Liver (tissue), 9 donors: ENCODE measurements around the gene FZD7. TPM values are rescaled to one million over a fixed set of nuclear protein-coding genes. Genes with fewer than 3 reads are reported as not detected.

Experiments used
- DNase-seq: peaks from one replicate; pipeline ENCODE4 v3.0.0-alpha.2; 2017; ENCODE audit warnings: low spot score
- H3K27ac ChIP-seq, 2 donors: one replicate each; pipeline ENCODE4 v1.7.0; 2013; ENCODE audit warnings: inconsistent platforms in 2 of 2, low read length in 2 of 2, control low read depth in 1 of 2, low read depth in 1 of 2, mild to moderate bottlenecking in 1 of 2
- H3K27me3 ChIP-seq, 4 donors: one replicate each; pipeline versions ENCODE4 v1.6.1 to v1.7.0; 2013; ENCODE audit warnings: low read length in 3 of 4, inconsistent platforms in 1 of 4, mild to moderate bottlenecking in 1 of 4, moderate library complexity in 1 of 4; ENCODE audit not compliant: control insufficient read depth in 4 of 4, insufficient read depth in 4 of 4
- H3K36me3 ChIP-seq, 4 donors: one replicate each; pipeline versions ENCODE4 v1.6.1 to v1.7.0; 2013; ENCODE audit warnings: low read length in 3 of 4, mild to moderate bottlenecking in 3 of 4, low read depth in 1 of 4, moderate library complexity in 1 of 4; ENCODE audit not compliant: control insufficient read depth in 4 of 4, insufficient read depth in 3 of 4
- H3K4me1 ChIP-seq, 4 donors: one replicate each; pipeline versions ENCODE4 v1.6.1 to v1.7.0; 2013; ENCODE audit warnings: low read length in 3 of 4, mild to moderate bottlenecking in 3 of 4, moderate library complexity in 1 of 4; ENCODE audit not compliant: control insufficient read depth in 4 of 4, insufficient read depth in 4 of 4
- H3K4me3 ChIP-seq, 3 donors: one replicate each; pipeline versions ENCODE4 v1.6.1 to v1.7.0; 2013; ENCODE audit warnings: low read length in 3 of 3, control low read depth in 1 of 3, low read depth in 1 of 3, mild to moderate bottlenecking in 1 of 3
- H3K9ac ChIP-seq, 2 donors: one replicate each; pipeline ENCODE4 v1.7.0; 2013; ENCODE audit warnings: low read length in 2 of 2, mild to moderate bottlenecking in 2 of 2, moderate library complexity in 2 of 2, control low read depth in 1 of 2, low read depth in 1 of 2
- H3K9me3 ChIP-seq, 4 donors: one replicate each; pipeline versions ENCODE4 v1.6.1 to v1.7.0; 2013; ENCODE audit warnings: low read length in 3 of 4; ENCODE audit not compliant: control insufficient read depth in 4 of 4
- EGR1 ChIP-seq, 2 donors: IDR thresholded peaks; 2 replicates each; pipeline ENCODE4 v1.6.1; 2016 to 2018; ENCODE audit warnings: antibody characterized with exemption in 2 of 2, low read depth in 2 of 2
- FOXA1 ChIP-seq: IDR thresholded peaks from 2 replicates; pipeline ENCODE4 v1.6.1; 2016; ENCODE audit warnings: antibody characterized with exemption
- FOXA2 ChIP-seq: IDR thresholded peaks from 2 replicates; pipeline ENCODE4 v1.6.1; 2016; ENCODE audit warnings: antibody characterized with exemption
- GABPA ChIP-seq, 2 donors: IDR thresholded peaks in 1 of 2; conservative IDR thresholded peaks in 1 of 2; 2 replicates each; pipeline ENCODE4 v1.6.1; 2016; ENCODE audit warnings: antibody characterized with exemption in 2 of 2, mild to moderate bottlenecking in 1 of 2, moderate library complexity in 1 of 2
- HNF4A ChIP-seq, 2 donors: conservative IDR thresholded peaks; 2 replicates each; pipeline ENCODE4 v1.6.1; 2016; ENCODE audit warnings: antibody characterized with exemption in 2 of 2, mild to moderate bottlenecking in 2 of 2
- HNF4G ChIP-seq: IDR thresholded peaks from 2 replicates; pipeline ENCODE4 v1.6.1; 2016; ENCODE audit warnings: antibody characterized with exemption
- JUND ChIP-seq, 2 donors: IDR thresholded peaks; 2 replicates each; pipeline ENCODE4 v1.6.1; 2016; ENCODE audit warnings: antibody characterized with exemption in 2 of 2
- NR2F2 ChIP-seq: IDR thresholded peaks from 2 replicates; pipeline ENCODE4 v1.6.1; 2016; ENCODE audit warnings: antibody characterized with exemption
- RAD21 ChIP-seq, 2 donors: IDR thresholded peaks; 2 replicates each; pipeline ENCODE4 v1.6.1; 2016; ENCODE audit warnings: antibody characterized with exemption in 2 of 2, mild to moderate bottlenecking in 2 of 2
- RXRA ChIP-seq, 2 donors: IDR thresholded peaks; 2 replicates each; pipeline ENCODE4 v1.6.1; 2017 to 2018; ENCODE audit warnings: antibody characterized with exemption in 2 of 2, mild to moderate bottlenecking in 1 of 2
- SP1 ChIP-seq: IDR thresholded peaks from 2 replicates; pipeline ENCODE4 v1.6.1; 2018; ENCODE audit warnings: antibody characterized with exemption, mild to moderate bottlenecking
- TAF1 ChIP-seq: conservative IDR thresholded peaks from 2 replicates; pipeline ENCODE4 v1.6.1; 2016; ENCODE audit warnings: antibody characterized with exemption, mild to moderate bottlenecking
- YY1 ChIP-seq: IDR thresholded peaks from 2 replicates; pipeline ENCODE4 v1.6.1; 2016; ENCODE audit warnings: antibody characterized with exemption, mild to moderate bottlenecking
- WGBS: extraction: QIAGEN DNeasy Blood & Tissue Kit; methylation state at CpG from one replicate; pipeline ENCODE4 v1.1.7; 2013; 5-methylcytosine and 5-hydroxymethylcytosine counted together
- polyA plus RNA-seq, 2 donors: library from polyadenylated mRNA; stranded (reverse) in 1 of 2; unstranded in 1 of 2; fragments of 200-250 nt in 1 of 2; fragments of >200 nt in 1 of 2; fragmentation: Nextera tagmentation in 1 of 2; extraction: Ambion mirVana in 1 of 2; gene quantifications; one replicate each; pipeline versions ENCODE4 v1.2.1 to v1.2.3, GENCODE V29; 2013 to 2015
- total RNA-seq, 2 donors: library from RNA; depleted of rRNA; stranded (reverse); fragments of >200 nt; gene quantifications; one replicate each; pipeline ENCODE4 v1.2.3, GENCODE V29; 2014
- TF ChIP-seq, protein P1 (sequence below): IDR thresholded peaks from 2 replicates; pipeline ENCODE4 v1.6.1; 2016; ENCODE audit warnings: antibody characterized with exemption
- TF ChIP-seq, protein P2 (sequence below): IDR thresholded peaks from 2 replicates; pipeline ENCODE4 v1.6.1; 2016; ENCODE audit warnings: antibody characterized with exemption
- TF ChIP-seq, protein P3 (sequence below): IDR thresholded peaks from 2 replicates; pipeline ENCODE4 v1.6.1; 2016; ENCODE audit warnings: antibody characterized with exemption
- TF ChIP-seq, protein P4 (sequence below): fragments of 150-350 bp; IDR thresholded peaks from 2 replicates; pipeline ENCODE4 v1.5.1; 2017; ENCODE audit warnings: improper control_type of control experiment, low read depth, low read length; ENCODE audit not compliant: missing input control
- TF ChIP-seq, protein P5 (sequence below): IDR thresholded peaks from 2 replicates; pipeline ENCODE4 v1.6.1; 2016; ENCODE audit warnings: antibody characterized with exemption, mild to moderate bottlenecking
- donor health status: healthy.
- donor health status: healthy.
- donor health status: healthy.
- donor health status: healthy.
- donor health status: healthy.

FZD7 gene
- total and polyA plus RNA-seq, 4 donors: 0.21 to 1.5 (median 0.92) TPM

DNA sequence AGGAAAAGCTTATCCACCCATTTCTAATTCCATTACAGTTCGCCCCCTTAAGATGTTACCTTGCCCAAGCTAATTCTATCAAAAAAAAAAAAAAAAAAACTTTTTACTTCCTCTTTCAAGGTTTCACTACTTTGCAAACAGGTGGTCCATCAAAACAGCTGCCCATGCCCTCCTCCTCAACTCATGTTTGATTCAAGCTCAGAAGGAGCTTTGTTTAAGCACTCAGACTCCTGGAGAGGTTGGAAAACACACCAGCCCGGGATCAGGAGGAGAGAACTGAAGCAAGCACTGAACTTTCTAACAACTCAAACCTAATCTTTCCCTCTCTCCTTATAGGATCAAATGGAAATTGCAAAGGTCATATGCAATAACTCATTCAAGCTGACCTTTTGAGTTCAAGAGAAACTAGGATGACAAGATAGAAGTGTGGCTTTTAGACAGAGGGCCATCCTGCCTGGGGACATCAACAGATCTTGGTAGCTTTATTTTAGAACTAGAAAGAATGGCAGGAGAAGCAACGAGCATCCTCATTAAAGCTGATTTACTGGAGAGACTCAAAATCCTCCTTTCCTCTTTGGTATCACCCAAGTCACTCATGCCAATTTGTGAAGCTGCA lies 28.3 kb upstream of the FZD7 start (continued):
- TF ChIP-seq, protein P1, sequence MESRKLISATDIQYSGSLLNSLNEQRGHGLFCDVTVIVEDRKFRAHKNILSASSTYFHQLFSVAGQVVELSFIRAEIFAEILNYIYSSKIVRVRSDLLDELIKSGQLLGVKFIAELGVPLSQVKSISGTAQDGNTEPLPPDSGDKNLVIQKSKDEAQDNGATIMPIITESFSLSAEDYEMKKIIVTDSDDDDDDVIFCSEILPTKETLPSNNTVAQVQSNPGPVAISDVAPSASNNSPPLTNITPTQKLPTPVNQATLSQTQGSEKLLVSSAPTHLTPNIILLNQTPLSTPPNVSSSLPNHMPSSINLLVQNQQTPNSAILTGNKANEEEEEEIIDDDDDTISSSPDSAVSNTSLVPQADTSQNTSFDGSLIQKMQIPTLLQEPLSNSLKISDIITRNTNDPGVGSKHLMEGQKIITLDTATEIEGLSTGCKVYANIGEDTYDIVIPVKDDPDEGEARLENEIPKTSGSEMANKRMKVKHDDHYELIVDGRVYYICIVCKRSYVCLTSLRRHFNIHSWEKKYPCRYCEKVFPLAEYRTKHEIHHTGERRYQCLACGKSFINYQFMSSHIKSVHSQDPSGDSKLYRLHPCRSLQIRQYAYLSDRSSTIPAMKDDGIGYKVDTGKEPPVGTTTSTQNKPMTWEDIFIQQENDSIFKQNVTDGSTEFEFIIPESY: no peak
- no peak for TF ChIP-seq HNF4G

DNA sequence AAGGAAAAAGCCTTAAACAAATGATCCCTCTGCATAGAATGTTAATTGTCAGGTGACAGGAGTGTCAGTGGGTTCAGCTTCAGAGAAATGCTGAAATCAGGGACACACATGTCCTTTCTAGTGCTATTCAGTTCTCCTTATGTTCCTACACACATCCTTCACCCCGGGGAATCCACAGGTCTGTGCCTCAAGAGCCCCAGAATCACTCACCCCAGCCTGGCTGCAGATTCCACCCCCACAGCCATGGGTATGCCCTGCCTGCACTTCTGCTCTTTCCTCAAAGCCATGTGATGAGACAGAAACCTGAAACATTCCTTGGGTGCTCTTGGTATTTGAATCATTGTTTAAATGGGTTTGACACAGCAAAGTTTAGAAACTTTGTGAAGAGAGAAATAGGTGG lies 27.4 kb upstream of the FZD7 start:
- no peaks in the 10 kb centered on the region for H3K4me1 ChIP-seq
- H3K27ac ChIP-seq: no peak overlapping the region

More for the DNA sequence above, 27.4 kb upstream of the FZD7 start:
- TF ChIP-seq FOXA2: no peak
- TF ChIP-seq, protein P1: no peak
- TF ChIP-seq, protein P2, sequence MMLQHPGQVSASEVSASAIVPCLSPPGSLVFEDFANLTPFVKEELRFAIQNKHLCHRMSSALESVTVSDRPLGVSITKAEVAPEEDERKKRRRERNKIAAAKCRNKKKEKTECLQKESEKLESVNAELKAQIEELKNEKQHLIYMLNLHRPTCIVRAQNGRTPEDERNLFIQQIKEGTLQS: no peak
- no peak for TF ChIP-seq TAF1
- no peak for TF ChIP-seq SP1
- TF ChIP-seq, protein P3, sequence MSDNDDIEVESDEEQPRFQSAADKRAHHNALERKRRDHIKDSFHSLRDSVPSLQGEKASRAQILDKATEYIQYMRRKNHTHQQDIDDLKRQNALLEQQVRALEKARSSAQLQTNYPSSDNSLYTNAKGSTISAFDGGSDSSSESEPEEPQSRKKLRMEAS: no peak
- TF ChIP-seq YY1: no peak
- no peak for TF ChIP-seq HNF4A (conservative IDR thresholded peaks at IDR 0.05)
- TF ChIP-seq RXRA (IDR thresholded peaks at IDR 0.05): no peak
- TF ChIP-seq GABPA (IDR thresholded peaks at IDR 0.05 in 1 of 2, conservative IDR thresholded peaks at IDR 0.05 in 1 of 2): no peak
- no peak for TF ChIP-seq RAD21 (IDR thresholded peaks at IDR 0.05)
- TF ChIP-seq, protein P4, sequence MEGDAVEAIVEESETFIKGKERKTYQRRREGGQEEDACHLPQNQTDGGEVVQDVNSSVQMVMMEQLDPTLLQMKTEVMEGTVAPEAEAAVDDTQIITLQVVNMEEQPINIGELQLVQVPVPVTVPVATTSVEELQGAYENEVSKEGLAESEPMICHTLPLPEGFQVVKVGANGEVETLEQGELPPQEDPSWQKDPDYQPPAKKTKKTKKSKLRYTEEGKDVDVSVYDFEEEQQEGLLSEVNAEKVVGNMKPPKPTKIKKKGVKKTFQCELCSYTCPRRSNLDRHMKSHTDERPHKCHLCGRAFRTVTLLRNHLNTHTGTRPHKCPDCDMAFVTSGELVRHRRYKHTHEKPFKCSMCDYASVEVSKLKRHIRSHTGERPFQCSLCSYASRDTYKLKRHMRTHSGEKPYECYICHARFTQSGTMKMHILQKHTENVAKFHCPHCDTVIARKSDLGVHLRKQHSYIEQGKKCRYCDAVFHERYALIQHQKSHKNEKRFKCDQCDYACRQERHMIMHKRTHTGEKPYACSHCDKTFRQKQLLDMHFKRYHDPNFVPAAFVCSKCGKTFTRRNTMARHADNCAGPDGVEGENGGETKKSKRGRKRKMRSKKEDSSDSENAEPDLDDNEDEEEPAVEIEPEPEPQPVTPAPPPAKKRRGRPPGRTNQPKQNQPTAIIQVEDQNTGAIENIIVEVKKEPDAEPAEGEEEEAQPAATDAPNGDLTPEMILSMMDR: no peak
- TF ChIP-seq FOXA1: no peak
- no peak for TF ChIP-seq EGR1 (IDR thresholded peaks at IDR 0.05; ENCODE audit: low read depth in 2 of 2)
- TF ChIP-seq HNF4G: no peak
- TF ChIP-seq JUND (IDR thresholded peaks at IDR 0.05): no peak
- TF ChIP-seq NR2F2: no peak
- TF ChIP-seq, protein P5, sequence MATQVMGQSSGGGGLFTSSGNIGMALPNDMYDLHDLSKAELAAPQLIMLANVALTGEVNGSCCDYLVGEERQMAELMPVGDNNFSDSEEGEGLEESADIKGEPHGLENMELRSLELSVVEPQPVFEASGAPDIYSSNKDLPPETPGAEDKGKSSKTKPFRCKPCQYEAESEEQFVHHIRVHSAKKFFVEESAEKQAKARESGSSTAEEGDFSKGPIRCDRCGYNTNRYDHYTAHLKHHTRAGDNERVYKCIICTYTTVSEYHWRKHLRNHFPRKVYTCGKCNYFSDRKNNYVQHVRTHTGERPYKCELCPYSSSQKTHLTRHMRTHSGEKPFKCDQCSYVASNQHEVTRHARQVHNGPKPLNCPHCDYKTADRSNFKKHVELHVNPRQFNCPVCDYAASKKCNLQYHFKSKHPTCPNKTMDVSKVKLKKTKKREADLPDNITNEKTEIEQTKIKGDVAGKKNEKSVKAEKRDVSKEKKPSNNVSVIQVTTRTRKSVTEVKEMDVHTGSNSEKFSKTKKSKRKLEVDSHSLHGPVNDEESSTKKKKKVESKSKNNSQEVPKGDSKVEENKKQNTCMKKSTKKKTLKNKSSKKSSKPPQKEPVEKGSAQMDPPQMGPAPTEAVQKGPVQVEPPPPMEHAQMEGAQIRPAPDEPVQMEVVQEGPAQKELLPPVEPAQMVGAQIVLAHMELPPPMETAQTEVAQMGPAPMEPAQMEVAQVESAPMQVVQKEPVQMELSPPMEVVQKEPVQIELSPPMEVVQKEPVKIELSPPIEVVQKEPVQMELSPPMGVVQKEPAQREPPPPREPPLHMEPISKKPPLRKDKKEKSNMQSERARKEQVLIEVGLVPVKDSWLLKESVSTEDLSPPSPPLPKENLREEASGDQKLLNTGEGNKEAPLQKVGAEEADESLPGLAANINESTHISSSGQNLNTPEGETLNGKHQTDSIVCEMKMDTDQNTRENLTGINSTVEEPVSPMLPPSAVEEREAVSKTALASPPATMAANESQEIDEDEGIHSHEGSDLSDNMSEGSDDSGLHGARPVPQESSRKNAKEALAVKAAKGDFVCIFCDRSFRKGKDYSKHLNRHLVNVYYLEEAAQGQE: no peak
- Histone ChIP-seq H3K4me3 (no peak overlapping the region), H3K36me3 (no peaks in the 10 kb centered on the region), H3K27me3 (peaks cover 0 to 7% (median under 1%) of the 10 kb centered on the region in 4 donors), H3K9ac (no peak overlapping the region), H3K9me3 (no peaks in the 10 kb centered on the region)
- no peak for DNase-seq
- 73% methylated on average over 1 of the region's 1 CpG for WGBS
